Trophoblast cell (in vitro differentiated cells and primary cell): Measurements from ENCODE around the gene RIPPLY3.

Source experiments
- DNase-seq, 2 donors: peaks; one replicate each; pipeline ENCODE4 v3.0.0-alpha.2; 2016
- H2AFZ ChIP-seq: 2 replicates; pipeline ENCODE4 v1.6.1; 2013; ENCODE audit warnings: low read length, moderate library complexity, mild to moderate bottlenecking; ENCODE audit not compliant: insufficient read depth, poor library complexity
- H2AK5ac ChIP-seq: 2 replicates; pipeline ENCODE4 v1.6.1; 2013; ENCODE audit warnings: mild to moderate bottlenecking, low read length
- H2BK120ac ChIP-seq: 2 replicates; pipeline ENCODE4 v1.6.1; 2013; ENCODE audit warnings: low read length, mild to moderate bottlenecking, moderate library complexity; ENCODE audit not compliant: insufficient read depth, poor library complexity
- H2BK12ac ChIP-seq: 2 replicates; pipeline ENCODE4 v1.6.1; 2013; ENCODE audit warnings: mild to moderate bottlenecking, low read length, moderate library complexity
- H2BK5ac ChIP-seq: 2 replicates; pipeline ENCODE4 v1.6.1; 2013; ENCODE audit warnings: low read length, low read depth, moderate library complexity, mild to moderate bottlenecking; ENCODE audit not compliant: poor library complexity
- H3K14ac ChIP-seq: 2 replicates; pipeline ENCODE4 v1.6.1; 2013; ENCODE audit warnings: mild to moderate bottlenecking, low read length
- H3K18ac ChIP-seq: 2 replicates; pipeline ENCODE4 v1.6.1; 2013; ENCODE audit warnings: mild to moderate bottlenecking, low read length
- H3K23ac ChIP-seq: 2 replicates; pipeline ENCODE4 v1.6.1; 2013; ENCODE audit warnings: low read length
- H3K27ac ChIP-seq: 2 replicates; pipeline ENCODE4 v1.5.1; 2013; ENCODE audit warnings: low read depth, mild to moderate bottlenecking, inconsistent platforms, low read length, moderate library complexity
- H3K27me3 ChIP-seq: 2 replicates; pipeline ENCODE4 v1.6.1; 2013; ENCODE audit warnings: inconsistent platforms, mild to moderate bottlenecking, low read length, moderate library complexity; ENCODE audit not compliant: insufficient read depth
- H3K36me3 ChIP-seq, 2 experiments: 1 replicate in 1 of 2; 2 replicates in 1 of 2; pipeline ENCODE4 v1.6.1; 2013; ENCODE audit warnings: low read length in 2 of 2, mild to moderate bottlenecking in 2 of 2, moderate library complexity in 1 of 2; ENCODE audit not compliant: insufficient read depth in 2 of 2, control insufficient read depth in 1 of 2
- H3K4ac ChIP-seq: 2 replicates; pipeline ENCODE4 v1.6.1; 2013; ENCODE audit warnings: low read depth, mild to moderate bottlenecking, low read length, moderate library complexity
- H3K4me1 ChIP-seq, 2 experiments: 1 replicate in 1 of 2; 2 replicates in 1 of 2; pipeline ENCODE4 v1.6.1; 2013; ENCODE audit warnings: low read length in 2 of 2, mild to moderate bottlenecking in 2 of 2, moderate library complexity in 1 of 2; ENCODE audit not compliant: insufficient read depth in 2 of 2, control insufficient read depth in 1 of 2
- H3K4me2 ChIP-seq: 2 replicates; pipeline ENCODE4 v1.6.1; 2013; ENCODE audit warnings: inconsistent platforms, mild to moderate bottlenecking, low read length, moderate library complexity
- H3K4me3 ChIP-seq: 2 replicates; pipeline ENCODE4 v1.5.1; 2013; ENCODE audit warnings: mild to moderate bottlenecking, low read depth, low read length, inconsistent platforms
- H3K79me1 ChIP-seq: one replicate; pipeline ENCODE4 v1.6.1; 2013; ENCODE audit warnings: low read length
- H3K79me2 ChIP-seq: 2 replicates; pipeline ENCODE4 v1.6.1; 2013; ENCODE audit warnings: low read length, mild to moderate bottlenecking; ENCODE audit not compliant: control insufficient read depth, insufficient read depth, poor library complexity
- H3K9ac ChIP-seq: 2 replicates; pipeline ENCODE4 v1.6.1; 2013; ENCODE audit warnings: mild to moderate bottlenecking, low read length
- H3K9me3 ChIP-seq: 2 replicates; pipeline ENCODE4 v1.6.1; 2013; ENCODE audit warnings: low read depth, mild to moderate bottlenecking, control low read depth, inconsistent platforms, low read length; ENCODE audit not compliant: insufficient read depth
- H4K12ac ChIP-seq: 2 replicates; pipeline ENCODE4 v1.6.1; 2013; ENCODE audit warnings: low read depth, mild to moderate bottlenecking, low read length, moderate library complexity
- H4K8ac ChIP-seq: 2 replicates; pipeline ENCODE4 v1.6.1; 2013; ENCODE audit warnings: low read depth, mild to moderate bottlenecking, low read length, moderate library complexity
- H4K91ac ChIP-seq: one replicate; pipeline ENCODE4 v1.6.1; 2013; ENCODE audit warnings: low read depth, mild to moderate bottlenecking, low read length, moderate library complexity
- WGBS: extraction: QIAGEN DNeasy Blood & Tissue Kit; methylation state at CpG from one replicate; pipeline ENCODE4 v1.1.7; 2013; ENCODE audit warnings: missing lambda C conversion rate; ENCODE audit not compliant: insufficient read length, insufficient coverage; ENCODE audit errors: extremely low coverage; 5-methylcytosine and 5-hydroxymethylcytosine counted together

The RIPPLY3 gene

GRCh38 chr21:36981049-36981391, 25.5 kb upstream of the RIPPLY3 start:
- H3K9me3 ChIP-seq, result no peaks in the 10 kb centered on the region
- peak overlapping the region; percentile 66 for H3K4me3 ChIP-seq
- peaks cover 3% of the 10 kb centered on the region for H3K79me1 ChIP-seq
- H3K9ac ChIP-seq, result no peak overlapping the region
- no peaks in the 10 kb centered on the region for H3K36me3 ChIP-seq
- H3K4ac ChIP-seq, result no peak overlapping the region
- H3K18ac ChIP-seq, result no peak overlapping the region
- H2BK5ac ChIP-seq, result no peak overlapping the region
- no peak overlapping the region for H2BK120ac ChIP-seq
- no peak for DNase-seq
- no peak overlapping the region for H3K23ac ChIP-seq
- no peaks in the 10 kb centered on the region for H3K27me3 ChIP-seq
- no peak overlapping the region for H4K91ac ChIP-seq
- H4K8ac ChIP-seq, result no peak overlapping the region
- H2AK5ac ChIP-seq, result no peak overlapping the region
- WGBS, result no CpG with 5 or more reads among the region's 2 CpGs
- no peak overlapping the region for H2BK12ac ChIP-seq
- H4K12ac ChIP-seq, result no peak overlapping the region
- H3K4me1 ChIP-seq, result peaks cover 3 to 6% of the 10 kb centered on the region in 2 experiments
- no peak overlapping the region for H3K27ac ChIP-seq
- peak overlapping the region; percentile 90 for H3K4me2 ChIP-seq
- no peak overlapping the region for H2AFZ ChIP-seq
- peaks cover 2% of the 10 kb centered on the region for H3K79me2 ChIP-seq
- H3K14ac ChIP-seq, result no peak overlapping the region

- Histone ChIP-seq H3K4me1 (peaks cover 3 to 6% of the 10 kb centered on the region in 2 experiments), H3K79me2 (peaks cover 2% of the 10 kb centered on the region), H3K27ac (no peak overlapping the region), H4K91ac (no peak overlapping the region), H3K4ac (no peak overlapping the region), H3K9ac (no peak overlapping the region), H4K12ac (no peak overlapping the region), H2AFZ (no peak overlapping the region), H3K14ac (no peak overlapping the region), H3K9me3 (no peaks in the 10 kb centered on the region), H2BK12ac (no peak overlapping the region), H3K36me3 (no peaks in the 10 kb centered on the region), H3K18ac (no peak overlapping the region), H3K23ac (no peak overlapping the region), H2AK5ac (no peak overlapping the region), H2BK5ac (no peak overlapping the region), H3K79me1 (peaks cover 3% of the 10 kb centered on the region), H2BK120ac (no peak overlapping the region), H4K8ac (no peak overlapping the region), H3K4me2 (no peak overlapping the region), H3K27me3 (no peaks in the 10 kb centered on the region), H3K4me3 (no peak overlapping the region)
- DNase-seq, result no peak
- WGBS, result no CpG with 5 or more reads among the region's 6 CpGs
Observed at GRCh38 chr21:36981977-36982700, 24.4 kb upstream of the RIPPLY3 start.

- no peaks in the 10 kb centered on the region for H3K9me3 ChIP-seq
- H3K4ac ChIP-seq, result no peak overlapping the region
- peaks cover 5% of the 10 kb centered on the region for H3K79me1 ChIP-seq
- no peak overlapping the region for H3K14ac ChIP-seq
- no CpG with 5 or more reads among the region's 9 CpGs for WGBS
- no peak overlapping the region for H3K4me3 ChIP-seq
- H3K9ac ChIP-seq, result no peak overlapping the region
- no peak overlapping the region for H4K91ac ChIP-seq
- no peaks in the 10 kb centered on the region for H3K27me3 ChIP-seq
- no peak overlapping the region for H3K4me2 ChIP-seq
- H2AK5ac ChIP-seq, result no peak overlapping the region
- peaks cover 3% of the 10 kb centered on the region for H3K79me2 ChIP-seq
- H2AFZ ChIP-seq, result no peak overlapping the region
- no peak overlapping the region for H3K27ac ChIP-seq
- no peak overlapping the region for H2BK5ac ChIP-seq
- H2BK12ac ChIP-seq, result no peak overlapping the region
- no peaks in the 10 kb centered on the region for H3K36me3 ChIP-seq
- no peak overlapping the region for H2BK120ac ChIP-seq
- H4K8ac ChIP-seq, result no peak overlapping the region
- no peak overlapping the region for H3K18ac ChIP-seq
- H4K12ac ChIP-seq, result no peak overlapping the region
- DNase-seq, result no peak
- H3K4me1 ChIP-seq, result peaks cover 0 to 11% of the 10 kb centered on the region in 2 experiments
- no peak overlapping the region for H3K23ac ChIP-seq
Observed at GRCh38 chr21:36985751-36986594, 20.5 kb upstream of the RIPPLY3 start.

- Histone ChIP-seq H2BK120ac (no peak overlapping the region), H3K4ac (no peak overlapping the region), H3K4me3 (no peak overlapping the region), H2AFZ (no peak overlapping the region), H3K9me3 (no peaks in the 10 kb centered on the region), H3K79me1 (peaks cover 5% of the 10 kb centered on the region), H3K36me3 (no peaks in the 10 kb centered on the region), H3K14ac (no peak overlapping the region), H2AK5ac (no peak overlapping the region), H3K27me3 (no peaks in the 10 kb centered on the region), H3K9ac (no peak overlapping the region), H3K4me1 (peaks cover under 1 to 11% of the 10 kb centered on the region in 2 experiments), H4K8ac (no peak overlapping the region), H3K23ac (no peak overlapping the region), H3K4me2 (no peak overlapping the region), H4K91ac (no peak overlapping the region), H3K79me2 (peaks cover 3% of the 10 kb centered on the region), H2BK12ac (no peak overlapping the region), H2BK5ac (no peak overlapping the region), H3K18ac (no peak overlapping the region), H4K12ac (no peak overlapping the region), H3K27ac (no peak overlapping the region)
- no peak for DNase-seq
Observed at GRCh38 chr21:36987845-36988244, 18.7 kb upstream of the RIPPLY3 start.
